A673 (cell line): ENCODE measurements around the gene SF3B6.

Source experiments
- CTCF ChIP-seq: fragments of 300-800, 200-600 bp; sonication (generic); conservative IDR thresholded peaks from 2 replicates; pipeline ENCODE4 v1.5.1; 2017; ENCODE audit warnings: low read depth, mild to moderate bottlenecking, antibody characterized with exemption, low read length, moderate library complexity, mixed read lengths
- EZH2 ChIP-seq: fragments of 200-600 bp; sonication (generic); IDR thresholded peaks from 2 replicates; pipeline ENCODE4 v1.6.1; 2017; ENCODE audit warnings: borderline replicate concordance, low read depth, mild to moderate bottlenecking, mixed read lengths, antibody characterized with exemption, low read length; ENCODE audit not compliant: poor library complexity, severe bottlenecking

GRCh38 chr2:24077879-24078278 is 1.8 kb upstream of the SF3B6 start:
- no peak for TF ChIP-seq CTCF
- no peak for TF ChIP-seq EZH2
